K562 (cell line): ENCODE results near the gene TMEM131. TPM values are rescaled to one million over a fixed set of nuclear protein-coding genes. Genes with fewer than 3 reads are reported as not detected.
"Not testable (repeated sequence)": the region's sequence is repeated elsewhere in the genome, so short reads cannot be mapped to it uniquely, and the experiment has no call there.

Experiments used
- ATAC-seq: fragments of 200-7000 bp; cut with Tn5 transposase; 3 replicates; pipeline ENCODE4 v1.9.1; 2020; ENCODE audit warnings: moderate library complexity
- BruUV-seq: library from RNA; stranded (reverse); fragments of 400-500 nt; replicated peaks from 2 replicates; lab custom pipeline; 2021; lab: Mats Ljungman, UMichigan
- CTCF ChIA-PET: fragments of 300-600 bp; formaldehyde crosslinking; extraction: SDS; loops from one replicate; lab custom pipeline; 2021; ENCODE audit warnings: low intra/inter-chr PET ratio; lab: Yijun Ruan, JAX
- POLR2A ChIA-PET: fragments of 300-600, 350-650 bp; sonication (Branson Sonifier 250); formaldehyde crosslinking; extraction: SDS; loops from one replicate; lab custom pipeline; 2021; ENCODE audit warnings: antibody characterized with exemption, inconsistent platforms; lab: Yijun Ruan, JAX
- DNase-seq, 4 experiments: peaks; one replicate each; pipeline versions ENCODE4 v3.0.0 to v3.0.0-alpha.2; 2011 to 2018; ENCODE audit warnings: low spot score in 3 of 4, mixed read lengths in 3 of 4; ENCODE audit errors: extremely low read depth in 1 of 4
- FAIRE-seq: peaks from 2 replicates; lab custom pipeline; 2011; peaks lifted over from hg19 to GRCh38; lab: Jason Lieb, UNC
- H2AFZ ChIP-seq: 2 replicates; pipeline ENCODE4 v1.6.0; 2011; ENCODE audit warnings: low read depth, low read length, control low read depth, inconsistent platforms
- H3K27ac ChIP-seq: fragments of 200-600 bp; 3 replicates; pipeline ENCODE4 v1.8.0; 2011; ENCODE audit warnings: low read depth, mild to moderate bottlenecking, control low read depth, inconsistent platforms, low read length, moderate library complexity, mixed read lengths; ENCODE audit errors: extremely low read depth
- H3K27me3 ChIP-seq, 2 experiments: fragments of 300-600 bp in 1 of 2; 2 replicates in 1 of 2; 3 replicates in 1 of 2; pipeline versions ENCODE4 v1.6.0 to v1.8.0; 2011; ENCODE audit warnings: inconsistent platforms in 2 of 2, low read length in 2 of 2, mild to moderate bottlenecking in 1 of 2, mixed read lengths in 1 of 2, moderate library complexity in 1 of 2; ENCODE audit not compliant: control insufficient read depth in 2 of 2, insufficient read depth in 2 of 2
- H3K36me3 ChIP-seq: fragments of 300-600 bp; 3 replicates; pipeline ENCODE4 v1.8.0; 2011; ENCODE audit warnings: mild to moderate bottlenecking, low read length, inconsistent platforms; ENCODE audit not compliant: control insufficient read depth, insufficient read depth
- H3K4me1 ChIP-seq, 2 experiments: fragments of 200-600 bp in 1 of 2; replicated peaks in 1 of 2; 2 replicates in 1 of 2; 3 replicates in 1 of 2; pipeline versions ENCODE4 v1.5.1 to v1.8.0; 2011; ENCODE audit warnings: inconsistent platforms in 2 of 2, low read length in 2 of 2, mild to moderate bottlenecking in 1 of 2, mixed read lengths in 1 of 2, moderate library complexity in 1 of 2; ENCODE audit not compliant: control insufficient read depth in 2 of 2, insufficient read depth in 2 of 2
- H3K4me2 ChIP-seq: 2 replicates; pipeline ENCODE4 v1.6.1; 2011; ENCODE audit warnings: low read length, control low read depth, inconsistent platforms, mixed read lengths; ENCODE audit not compliant: insufficient read depth
- H3K4me3 ChIP-seq: fragments of 200-600 bp; sonication (generic), shearing (Covaris generic); 2 replicates; pipeline ENCODE4 v1.5.1; 2016; ENCODE audit warnings: control low read depth, inconsistent platforms
- H3K79me2 ChIP-seq: fragments of 200-600 bp; 3 replicates; pipeline ENCODE4 v1.8.0; 2011; ENCODE audit warnings: low read length, inconsistent platforms; ENCODE audit not compliant: control insufficient read depth, insufficient read depth
- H3K9ac ChIP-seq, 2 experiments: 2 replicates each; pipeline versions ENCODE4 v1.6.0 to v1.6.1; 2011; ENCODE audit warnings: low read depth in 2 of 2, low read length in 2 of 2, control low read depth in 1 of 2, inconsistent platforms in 1 of 2, mild to moderate bottlenecking in 1 of 2, mixed read lengths in 1 of 2; ENCODE audit not compliant: insufficient read depth in 1 of 2
- H3K9me1 ChIP-seq: one replicate; pipeline ENCODE4 v1.6.0; 2011; ENCODE audit warnings: inconsistent platforms, mild to moderate bottlenecking, low read length, moderate library complexity; ENCODE audit not compliant: control insufficient read depth, insufficient read depth
- H3K9me3 ChIP-seq: replicated peaks from 2 replicates; pipeline ENCODE4 v1.5.1; 2011; ENCODE audit warnings: low read depth, low read length, inconsistent platforms; ENCODE audit not compliant: control insufficient read depth, insufficient read depth
- H4K20me1 ChIP-seq: replicated peaks from 2 replicates; pipeline ENCODE4 v1.6.1; 2011; ENCODE audit warnings: low read length, inconsistent platforms, mixed read lengths; ENCODE audit not compliant: control insufficient read depth, insufficient read depth
- ARHGAP35 ChIP-seq: fragments of 450-650 bp; IDR thresholded peaks from 2 replicates; pipeline ENCODE4 v1.6.1; 2018; ENCODE audit not compliant: partially characterized antibody
- FOXM1 ChIP-seq, 2 experiments: fragments of 450-650 bp in 1 of 2; sonication (generic) in 1 of 2; formaldehyde crosslinking in 1 of 2; IDR thresholded peaks; 2 replicates each; pipeline versions ENCODE4 v1.6.1 to v1.9.0; 2017 to 2022; ENCODE audit warnings: low read depth in 2 of 2, mild to moderate bottlenecking in 2 of 2, missing genetic modification reagents in 1 of 2, moderate library complexity in 1 of 2
- MCM5 ChIP-seq: fragments of 450-650 bp; IDR thresholded peaks from 2 replicates; pipeline ENCODE4 v1.6.1; 2016; ENCODE audit warnings: low read depth
- POU5F1 ChIP-seq: fragments of 150-350 bp; IDR thresholded peaks from 2 replicates; pipeline ENCODE4 v1.6.1; 2014; ENCODE audit warnings: borderline replicate concordance, low read length, low read depth, mild to moderate bottlenecking; ENCODE audit not compliant: partially characterized antibody
- ZNF398 ChIP-seq: fragments of 250-450 bp; sonication (Bioruptor Pico); IDR thresholded peaks from 2 replicates; pipeline ENCODE4 v1.8.0; 2021; ENCODE audit warnings: moderate library complexity, mild to moderate bottlenecking, inconsistent platforms
- ZNF57 ChIP-seq: fragments of 450-650 bp; formaldehyde crosslinking; IDR thresholded peaks from 2 replicates; pipeline ENCODE4 v1.4.0; 2020; ENCODE audit warnings: mild to moderate bottlenecking, moderate library complexity
- WGBS: fragments of 100-300 bp; shearing (Covaris generic); methylation state at CpG from one replicate; pipeline ENCODE4 v1.1.6; 2016; ENCODE audit warnings: low coverage, mixed read lengths; ENCODE audit not compliant: insufficient coverage; ENCODE audit errors: missing lambda C conversion rate; 5-methylcytosine and 5-hydroxymethylcytosine counted together
- in situ Hi-C: fragments of 300-500 bp; cut with MboI; formaldehyde crosslinking; loops from 4 replicates; pipeline ENCODE4 v1.15.0; 2018; ENCODE audit warnings: inconsistent platforms, mixed read lengths
- intact Hi-C: fragments of 100-400 bp; cut with micrococcal nuclease; formaldehyde crosslinking; loops from 2 replicates; pipeline ENCODE4 v1.14.2; 2022
- polyA plus RNA-seq, 8 experiments: library from polyadenylated mRNA; depleted of rRNA in 4 of 8; stranded (reverse) in 5 of 8; unstranded in 3 of 8; fragments of >200 nt; fragmentation: Nextera tagmentation in 2 of 8; fragmentation: Illumina TruSeq in 1 of 8; extraction: Ambion mirVana in 2 of 8; extraction: Trizol in 1 of 8; gene quantifications; 2 replicates each; pipeline versions ENCODE4 v1.2.1 to v1.2.3, GENCODE V29; 2011 to 2014; ENCODE audit warnings: inconsistent platforms in 1 of 8, missing spikeins in 1 of 8
- total RNA-seq, 7 experiments: library from RNA; depleted of rRNA in 6 of 7; stranded (reverse); fragments of >200 nt in 6 of 7; fragmentation: Illumina TruSeq in 2 of 7; extraction: Trizol in 2 of 7; gene quantifications; 2 replicates each; pipeline versions ENCODE4 v1.2.1 to v1.2.3, GENCODE V29; 2011 to 2021; ENCODE audit warnings: low replicate concordance in 1 of 7

The TMEM131 gene
- total and polyA plus RNA-seq, 9 of the 15 experiments (the other 6 are each of a cell fraction or from before 2014, with no cell fraction given), result 2.5 to 21.1 (median 12.4) TPM

DNA sequence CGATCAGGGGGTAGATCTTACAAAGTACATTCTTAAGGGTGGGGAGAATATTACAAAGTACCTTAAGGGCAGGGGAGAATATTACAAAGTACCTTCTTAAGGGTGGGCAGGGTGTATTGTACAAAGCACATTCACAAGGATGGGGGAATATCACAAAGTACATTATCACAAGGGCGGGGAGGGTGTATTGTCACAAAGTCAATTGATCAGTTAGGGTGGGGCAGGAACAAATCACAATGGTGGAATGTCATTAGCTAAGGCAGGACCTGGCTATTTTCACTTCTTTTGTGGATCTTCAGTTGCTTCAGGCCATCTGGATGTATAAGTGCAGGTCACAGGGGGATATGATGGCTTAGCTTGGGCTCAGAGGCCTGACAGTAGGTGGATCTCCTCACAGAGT lies 49.0 kb upstream of the TMEM131 start:
- H4K20me1 ChIP-seq, in situ Hi-C loops: not testable (repeated sequence)

GRCh38 chr2:98043101-98043500 lies 47.4 kb upstream of the TMEM131 start:
- Histone ChIP-seq H4K20me1 (no peaks in the 10 kb centered on the region), H3K4me1 (no peaks in the 10 kb centered on the region), H3K4me2 (no peak overlapping the region), H3K27ac (no peak overlapping the region), H3K79me2 (no peaks in the 10 kb centered on the region), H3K27me3 (peaks cover 1 to 15% of the 10 kb centered on the region in 2 experiments; a peak in 3 of 5 replicates), H3K36me3 (no peaks in the 10 kb centered on the region), H3K9ac (no peak overlapping the region), H2AFZ (no peak overlapping the region), H3K9me1 (no peaks in the 10 kb centered on the region), H3K9me3 (peaks cover 2% of the 10 kb centered on the region; the same call in 1 of the 2 replicates), H3K4me3 (no peak overlapping the region)
- 0% methylated on average over 1 of the region's 1 CpG for WGBS
- CTCF ChIA-PET, result no interaction called here
- no peak for TF ChIP-seq ZNF398 (CRISPR knock-in tag)
- TF ChIP-seq MCM5, result no peak
- no peak for TF ChIP-seq POU5F1
- TF ChIP-seq ARHGAP35, result no peak
- no peak for TF ChIP-seq FOXM1 (IDR thresholded peaks at IDR 0.05; ENCODE audit: low read depth)
- TF ChIP-seq FOXM1 (CRISPR knock-in tag; IDR thresholded peaks at IDR 0.05; ENCODE audit: low read depth), result no peak
- FAIRE-seq (no peak), ATAC-seq (no peak), DNase-seq (no peak)
- intact Hi-C loops, result no loop called here
- in situ Hi-C loops, result no loop called here
- POLR2A ChIA-PET, result interaction anchor here (0.6 to 0.9 kb wide), 2 partner anchors 15 to 60 kb away, joined by 3 to 4 read pairs; no protein-coding TSS in a partner anchor
- BruUV-seq, result no TSS peak

More for the DNA sequence above, 49.0 kb upstream of the TMEM131 start:
- 3% methylated on average over 2 of the region's 2 CpGs for WGBS
- H3K4me1 ChIP-seq, H3K79me2 ChIP-seq, FAIRE-seq, DNase-seq, H3K9ac ChIP-seq, H3K9me3 ChIP-seq, H3K4me3 ChIP-seq, H3K36me3 ChIP-seq, H3K4me2 ChIP-seq, H3K27ac ChIP-seq, CTCF ChIA-PET, H3K9me1 ChIP-seq, ATAC-seq, H2AFZ ChIP-seq, intact Hi-C loops, BruUV-seq, POLR2A ChIA-PET: not testable (repeated sequence)
- peaks cover 9 to 19% of the 10 kb centered on the region in 2 experiments; a peak in 4 of 5 replicates for H3K27me3 ChIP-seq
- peak; percentile 96 for TF ChIP-seq ZNF57 (CRISPR knock-in tag)
